Lower lobe of right lung (tissue), 2 donors: ENCODE measurements around the gene MDM4. TPM values are rescaled to one million over a fixed set of nuclear protein-coding genes. Genes with fewer than 3 reads are reported as not detected.
A peak's percentile ranks its signal among the peaks of the same experiment; 100 is the strongest.
"Not testable (repeated sequence)": the region's sequence is repeated elsewhere in the genome, so short reads cannot be mapped to it uniquely, and the experiment has no call there.

Source experiments
- ATAC-seq, 2 donors: fragments of 200-7000 bp; cut with Tn5 transposase; one replicate each; pipeline ENCODE4 v1.9.1; 2020 to 2022; ENCODE audit warnings: mild to moderate bottlenecking in 2 of 2, moderate library complexity in 2 of 2
- DNase-seq: peaks from one replicate; pipeline ENCODE4 v3.0.0-alpha.2; 2020
- H3K27ac ChIP-seq: fragments of 200-600 bp; one replicate; pipeline ENCODE4 v1.8.0; 2022
- H3K27me3 ChIP-seq: fragments of 200-600 bp; one replicate; pipeline ENCODE4 v1.8.0; 2022; ENCODE audit warnings: low read depth
- H3K36me3 ChIP-seq: fragments of 200-600 bp; one replicate; pipeline ENCODE4 v1.8.0; 2022; ENCODE audit warnings: mild to moderate bottlenecking
- H3K4me1 ChIP-seq: fragments of 200-600 bp; one replicate; pipeline ENCODE4 v1.8.0; 2022
- H3K4me3 ChIP-seq: fragments of 200-600 bp; one replicate; pipeline ENCODE4 v1.8.0; 2022; ENCODE audit warnings: mild to moderate bottlenecking
- H3K9me3 ChIP-seq: fragments of 200-600 bp; one replicate; pipeline ENCODE4 v1.8.0; 2022
- CTCF ChIP-seq: fragments of 200-600 bp; IDR thresholded peaks from one replicate; pipeline ENCODE4 v1.8.0; 2022; ENCODE audit warnings: antibody characterized with exemption, mild to moderate bottlenecking
- intact Hi-C: fragments of 100-400 bp; cut with DNase I; formaldehyde crosslinking; loops from one replicate; pipeline ENCODE4 v1.11.0; 2022
- total RNA-seq: library from RNA; stranded (reverse); fragmentation: NEBNext Ultra II Directional; extraction: Animal tissue kit (Norgen Biotek cat#: 25700); gene quantifications from one replicate; pipeline ENCODE4 v1.2.1, GENCODE V29; 2021
- donor health status: DM: no; HTN: yes; CAD: no; lungs with severe emphysema.

MDM4 gene
- total RNA-seq, 1 donor from 2014 or later, result 77.9 TPM

GRCh38 chr1:204549313-204549712 lies 33.1 kb downstream of the MDM4 start:
- intact Hi-C loops, result no loop called here

GRCh38 chr1:204550926-204551325 lies 34.7 kb downstream of the MDM4 start:
- no peaks in the 10 kb centered on the region for H3K9me3 ChIP-seq
- no peak for TF ChIP-seq CTCF
- DNase-seq (no peak), ATAC-seq (no peak)
- H3K36me3 ChIP-seq, result peaks cover 84% of the 10 kb centered on the region
- no peak overlapping the region for H3K27ac ChIP-seq
- intact Hi-C loops, result no loop called here
- no peaks in the 10 kb centered on the region for H3K4me1 ChIP-seq
- H3K4me3 ChIP-seq, result no peak overlapping the region
- H3K27me3 ChIP-seq, result no peaks in the 10 kb centered on the region

More at GRCh38 chr1:204549313-204549712, 33.1 kb downstream of the MDM4 start:
- no peak for DNase-seq
- ATAC-seq, result no peak
- Histone ChIP-seq H3K27ac (no peak overlapping the region), H3K9me3 (no peaks in the 10 kb centered on the region), H3K4me3 (no peak overlapping the region), H3K27me3 (no peaks in the 10 kb centered on the region), H3K36me3 (peaks cover 97% of the 10 kb centered on the region), H3K4me1 (no peaks in the 10 kb centered on the region)
- no peak for TF ChIP-seq CTCF

GRCh38 chr1:204556458-204557052 lies 40.3 kb downstream of the MDM4 start:
- ATAC-seq, result no peak
- no peak for TF ChIP-seq CTCF
- Histone ChIP-seq H3K27me3 (no peaks in the 10 kb centered on the region), H3K4me1 (no peaks in the 10 kb centered on the region), H3K36me3 (peaks cover 38% of the 10 kb centered on the region), H3K9me3 (no peaks in the 10 kb centered on the region), H3K4me3 (no peak overlapping the region), H3K27ac (no peak overlapping the region)
- DNase-seq, result no peak
- intact Hi-C loops, result no loop called here

- no peak overlapping the region for H3K27ac ChIP-seq
- no peak for ATAC-seq
- TF ChIP-seq CTCF, result no peak
- no peak for DNase-seq
- intact Hi-C loops, result no loop called here
- no peaks in the 10 kb centered on the region for H3K4me1 ChIP-seq
- H3K4me3 ChIP-seq, result no peak overlapping the region
- no peaks in the 10 kb centered on the region for H3K9me3 ChIP-seq
- H3K36me3 ChIP-seq, result peaks cover 31% of the 10 kb centered on the region
- H3K27me3 ChIP-seq, result no peaks in the 10 kb centered on the region
These were observed 42.3 kb downstream of the MDM4 start for GRCh38 chr1:204558467-204558866.

GRCh38 chr1:204560002-204560401 lies 43.8 kb downstream of the MDM4 start:
- intact Hi-C loops, H3K4me1 ChIP-seq, H3K27ac ChIP-seq, H3K27me3 ChIP-seq, DNase-seq, H3K9me3 ChIP-seq, ATAC-seq, H3K4me3 ChIP-seq: not testable (repeated sequence)
- peaks cover 23% of the 10 kb centered on the region for H3K36me3 ChIP-seq

GRCh38 chr1:204560590-204561150 lies 44.5 kb downstream of the MDM4 start:
- ATAC-seq, result peak; percentile 32 to 64
- DNase-seq, result no peak

More at GRCh38 chr1:204560590-204561150, 44.5 kb downstream of the MDM4 start:
- no peaks in the 10 kb centered on the region for H3K27me3 ChIP-seq
- TF ChIP-seq CTCF, result no peak
- H3K4me1 ChIP-seq, result no peaks in the 10 kb centered on the region
- no peak overlapping the region for H3K4me3 ChIP-seq
- peaks cover 23% of the 10 kb centered on the region for H3K36me3 ChIP-seq
- intact Hi-C loops, result no loop called here
- H3K9me3 ChIP-seq, result no peaks in the 10 kb centered on the region
- H3K27ac ChIP-seq, result no peak overlapping the region
